GM18867 (cell line): Measurements from ENCODE around the gene OR51E2.
"Not testable (repeated sequence)": the region's sequence is repeated elsewhere in the genome, so short reads cannot be mapped to it uniquely, and the experiment has no call there.

Experiments
- ATAC-seq: cut with Tn5 transposase; IDR thresholded peaks from one replicate; pipeline ENCODE4 v1.9.1; 2021; ENCODE audit warnings: mild to moderate bottlenecking, moderate library complexity; ENCODE audit not compliant: unreplicated experiment

OR51E2 gene, protein sequence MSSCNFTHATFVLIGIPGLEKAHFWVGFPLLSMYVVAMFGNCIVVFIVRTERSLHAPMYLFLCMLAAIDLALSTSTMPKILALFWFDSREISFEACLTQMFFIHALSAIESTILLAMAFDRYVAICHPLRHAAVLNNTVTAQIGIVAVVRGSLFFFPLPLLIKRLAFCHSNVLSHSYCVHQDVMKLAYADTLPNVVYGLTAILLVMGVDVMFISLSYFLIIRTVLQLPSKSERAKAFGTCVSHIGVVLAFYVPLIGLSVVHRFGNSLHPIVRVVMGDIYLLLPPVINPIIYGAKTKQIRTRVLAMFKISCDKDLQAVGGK

DNA sequence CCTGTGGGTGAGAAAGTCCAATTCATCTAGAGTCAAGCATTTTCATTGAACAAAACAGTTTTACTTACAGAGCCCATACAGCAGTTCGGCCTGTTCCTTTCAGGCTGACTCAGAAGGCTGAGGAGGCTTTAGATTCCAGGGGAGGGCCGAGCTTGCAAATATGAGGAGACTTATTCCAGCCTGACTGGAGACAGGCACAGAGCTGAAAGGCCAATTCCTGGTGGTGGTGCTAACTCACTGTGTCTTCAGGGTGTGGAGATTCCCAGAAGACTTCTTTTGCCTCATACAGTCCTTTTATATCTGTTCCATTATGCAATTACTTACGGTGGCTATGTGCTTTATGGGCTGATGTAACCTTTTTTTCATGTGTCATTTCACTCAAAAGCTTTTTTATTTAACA is at the start of gene OR51E2:
OR51E2 (minus strand) TSS at position 269 of the 400 bp plus-strand sequence. CDS start 15,142 bp downstream, outside the sequence.
- no peak for ATAC-seq

DNA sequence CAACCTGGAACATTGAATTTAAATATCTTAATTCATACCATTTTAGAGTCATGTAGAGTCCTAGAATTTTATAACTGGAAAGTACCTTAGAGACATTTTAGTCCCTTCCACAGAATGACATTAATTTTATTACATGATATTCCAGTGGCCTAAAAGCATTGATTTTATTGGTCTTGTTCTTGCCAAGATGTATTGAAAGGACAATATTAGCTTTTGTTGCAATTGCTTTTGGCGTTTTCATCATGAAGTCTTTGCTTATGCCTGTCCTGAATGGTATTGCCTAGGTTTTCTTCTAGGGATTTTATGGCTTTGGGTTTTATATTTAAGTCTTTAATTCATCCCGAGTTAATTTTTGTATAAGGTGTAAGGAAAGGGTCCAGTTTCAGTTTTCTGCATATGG is 43.1 kb upstream of the OR51E2 start:
- ATAC-seq, result no peak

DNA sequence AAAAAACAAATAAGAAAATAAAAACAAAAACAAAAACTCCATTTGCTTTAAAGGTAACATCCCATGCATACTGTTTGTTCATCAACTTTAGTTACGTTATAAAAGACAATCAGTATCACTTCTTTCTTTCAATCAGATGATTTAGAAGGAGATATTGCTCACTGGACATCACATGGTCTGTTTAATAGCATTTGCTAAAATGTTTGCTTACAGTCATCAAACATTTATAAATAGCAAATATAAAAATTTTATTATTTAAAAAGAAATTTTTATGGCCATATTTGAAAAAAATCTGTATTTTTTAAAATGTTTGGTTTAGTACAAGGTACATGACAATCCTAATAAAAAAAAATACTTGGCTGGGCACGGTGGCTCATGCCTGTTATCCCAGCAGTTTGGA is 29.5 kb upstream of the OR51E2 start:
- no peak for ATAC-seq

DNA sequence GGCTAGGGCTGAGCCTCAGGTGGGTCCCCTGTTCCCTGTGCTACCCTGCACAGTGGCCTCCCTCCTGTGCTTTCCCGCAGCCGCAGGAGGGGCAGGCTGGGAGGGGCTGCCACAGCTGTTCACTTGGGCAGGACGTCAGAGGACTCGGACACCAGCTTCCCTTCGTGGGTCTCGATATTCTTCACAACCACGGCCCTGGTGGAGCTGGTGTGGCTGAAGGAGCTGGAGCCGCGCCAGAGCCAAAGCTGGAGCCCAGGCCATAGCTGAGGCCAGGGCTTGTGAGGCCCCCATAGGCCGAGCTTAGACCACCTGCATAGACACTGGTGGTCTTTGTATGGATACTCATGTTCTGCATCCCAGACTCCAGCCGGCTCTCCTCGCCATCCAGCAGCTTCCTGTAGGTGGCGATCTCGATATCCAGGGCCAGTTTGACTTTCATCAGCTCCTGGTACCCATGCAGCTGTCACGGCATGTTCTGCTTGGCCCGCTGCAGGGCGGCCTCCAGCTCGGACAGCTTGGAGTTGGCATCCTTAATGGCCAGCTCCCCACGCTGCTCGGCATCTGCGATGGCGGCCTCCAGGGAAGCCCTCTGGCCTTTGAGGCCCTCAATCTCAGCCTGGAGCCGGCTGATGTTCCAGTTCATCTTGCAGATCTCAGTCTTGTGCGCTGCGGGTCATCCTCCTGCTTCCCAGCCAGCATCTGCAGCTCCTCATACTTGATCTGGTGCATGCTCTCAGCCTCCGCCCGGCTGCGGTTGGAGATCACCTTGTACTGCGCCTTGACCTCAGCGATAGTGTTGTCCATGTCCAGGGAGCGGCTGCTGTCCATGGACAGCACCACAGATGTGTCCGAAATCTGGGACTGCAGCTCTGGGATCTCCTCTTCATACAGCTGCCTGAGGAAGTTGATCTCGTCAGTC is 25.2 kb upstream of the OR51E2 start:
- not testable (repeated sequence) for ATAC-seq

DNA sequence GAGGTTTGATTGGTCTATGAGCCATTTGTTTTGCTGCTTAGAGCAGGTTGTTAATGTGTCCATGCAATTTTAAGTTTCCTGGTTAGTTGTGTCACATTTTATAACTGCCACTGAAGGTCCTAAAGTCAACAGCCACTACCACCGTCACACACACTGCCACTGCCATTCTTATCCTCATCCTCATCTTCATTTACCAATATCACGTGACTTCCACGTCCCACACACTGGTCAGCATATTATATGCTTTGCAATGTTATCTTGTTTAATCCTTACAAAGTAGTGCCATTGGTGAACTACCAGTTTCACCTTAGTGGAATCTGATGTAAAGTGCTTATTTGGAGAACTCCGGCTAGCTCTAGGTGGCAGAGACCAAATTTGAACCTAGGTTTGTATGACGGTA is 16.6 kb upstream of the OR51E2 start:
- ATAC-seq, result no peak

DNA sequence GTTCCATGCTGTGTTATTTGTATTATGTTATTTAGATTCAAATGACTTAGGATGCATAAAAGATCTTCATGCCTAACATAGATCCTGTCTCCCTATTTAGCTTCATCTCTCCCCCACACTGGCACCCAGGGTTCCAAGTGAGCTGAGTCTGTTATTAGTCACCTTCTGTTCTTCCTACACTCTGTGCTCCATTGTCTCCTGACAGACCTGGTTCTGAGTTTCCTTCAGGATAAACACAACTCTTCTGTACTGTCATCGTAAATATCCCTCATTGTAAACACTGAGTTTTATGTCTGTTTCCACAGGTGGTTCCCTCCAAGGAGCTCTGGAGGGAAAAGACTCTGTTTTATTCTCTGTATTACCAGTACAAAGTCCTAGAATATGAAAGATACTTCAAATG is 15.6 kb upstream of the OR51E2 start:
- ATAC-seq, result no peak

DNA sequence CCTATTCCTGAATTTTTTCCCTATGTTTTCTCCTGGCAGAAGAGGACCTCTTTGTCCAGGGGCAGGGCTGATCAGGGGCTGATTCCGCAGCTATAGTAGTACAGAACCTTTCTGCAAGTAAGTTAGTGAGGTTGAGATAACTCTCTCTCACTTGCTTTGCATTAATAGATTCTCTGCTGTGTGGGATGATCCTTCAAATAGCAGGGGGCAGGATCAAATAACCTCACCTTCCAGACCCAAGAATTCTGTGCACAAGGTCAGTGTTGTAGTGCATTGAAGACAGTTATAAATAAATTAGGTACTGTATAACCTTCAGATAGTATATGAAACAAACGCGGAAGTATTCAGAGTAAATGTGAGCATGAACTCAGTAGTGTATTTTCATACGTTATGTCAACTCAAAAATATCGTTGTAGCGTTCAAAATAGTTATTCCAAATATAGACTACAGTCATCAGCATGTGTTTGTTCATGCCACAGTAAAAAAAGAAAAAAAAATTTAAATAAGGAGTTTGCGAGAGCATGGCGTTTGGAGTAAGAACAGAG is 7.2 kb upstream of the OR51E2 start:
- ATAC-seq, result no peak

DNA sequence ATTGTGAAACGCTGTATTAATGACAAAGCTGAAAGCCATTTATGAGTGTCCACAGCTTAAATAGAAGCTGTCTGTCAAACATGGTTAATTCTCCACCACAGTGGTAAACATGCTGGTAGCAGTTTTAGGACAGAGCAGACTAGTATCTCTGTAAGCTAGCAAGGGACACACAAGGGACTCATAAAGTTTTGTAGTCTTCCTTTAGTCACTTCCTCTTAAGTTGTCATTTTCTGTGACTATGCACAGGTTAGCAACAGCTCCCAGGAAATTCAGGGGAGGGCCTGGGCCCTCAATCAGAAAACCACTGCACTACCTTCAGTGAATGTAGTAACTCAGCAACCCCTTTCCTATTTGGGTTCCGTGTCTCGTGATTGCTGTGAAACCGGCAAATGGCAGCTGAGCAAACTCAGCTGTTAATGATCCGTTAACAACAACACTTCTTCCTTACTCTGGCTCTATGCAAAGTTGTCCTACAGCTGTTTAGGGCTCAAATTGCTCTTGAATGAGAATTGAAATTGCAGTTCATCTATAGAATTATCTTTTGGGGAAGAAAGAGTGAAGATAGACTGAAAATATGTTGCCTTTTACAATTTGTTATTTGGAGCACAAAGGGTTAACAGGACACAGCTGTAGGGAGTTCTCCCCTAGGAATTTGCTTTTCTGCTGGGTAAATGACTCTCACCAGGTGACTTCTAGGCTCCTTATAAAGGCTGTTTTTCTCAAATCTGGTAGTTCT is 6.6 kb upstream of the OR51E2 start, which contains the start of gene MMP26:
MMP26 (plus strand) TSS at position 731 of the 736 bp plus-strand sequence.
- ATAC-seq, result peak; percentile 61

DNA sequence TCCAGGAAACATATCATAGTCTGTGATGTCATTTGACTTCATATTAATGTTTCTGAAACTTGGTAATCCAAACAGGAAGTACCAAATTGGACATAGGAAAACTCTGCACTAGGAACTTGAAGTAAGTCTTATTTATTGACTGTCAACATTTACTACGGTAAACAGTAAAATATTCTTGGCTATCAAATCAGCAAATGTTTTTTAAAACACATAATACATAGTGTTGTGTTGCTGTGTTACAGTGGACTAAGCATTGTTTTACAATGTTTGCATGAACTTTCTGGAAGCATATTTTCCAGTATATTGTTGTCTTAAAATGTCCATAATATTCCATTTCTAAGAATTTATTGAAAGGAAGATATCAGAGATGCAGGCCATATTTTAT is 2.8 kb upstream of the OR51E2 start:
- ATAC-seq, result no peak

DNA sequence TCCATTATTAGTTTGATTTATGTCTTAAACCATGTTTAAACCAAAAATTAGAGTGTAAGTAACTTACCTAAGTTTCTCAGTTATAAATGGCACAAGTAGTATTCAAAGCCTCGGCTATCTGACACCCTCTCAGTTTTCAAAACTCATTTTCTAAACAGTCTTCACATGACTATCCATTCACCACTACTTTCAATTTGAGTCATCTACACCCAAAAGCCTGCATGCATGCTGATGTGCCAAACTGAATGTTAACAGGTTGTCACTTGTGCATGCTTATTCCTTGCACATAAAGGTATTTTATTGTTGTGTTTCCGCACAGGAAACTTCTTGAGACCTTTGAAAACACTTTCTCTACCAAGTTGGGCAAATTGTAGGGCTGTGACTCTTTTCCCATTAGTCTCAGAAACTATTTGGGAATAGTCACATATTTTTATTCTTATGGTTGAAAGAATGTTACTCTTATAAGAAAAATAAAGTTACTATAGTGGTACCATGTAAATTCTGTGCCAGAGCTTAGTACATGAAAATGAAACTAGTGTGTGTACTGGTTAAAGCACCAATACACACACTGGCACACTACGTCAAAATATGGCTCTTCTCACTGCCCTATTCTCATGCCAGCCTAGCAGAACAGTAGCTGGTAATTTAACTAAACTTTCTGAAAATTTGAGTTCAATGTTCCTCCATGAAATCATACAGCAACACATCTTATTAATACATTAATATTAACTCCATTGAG is 2.2 kb upstream of the OR51E2 start:
- ATAC-seq, result peak; percentile 91

DNA sequence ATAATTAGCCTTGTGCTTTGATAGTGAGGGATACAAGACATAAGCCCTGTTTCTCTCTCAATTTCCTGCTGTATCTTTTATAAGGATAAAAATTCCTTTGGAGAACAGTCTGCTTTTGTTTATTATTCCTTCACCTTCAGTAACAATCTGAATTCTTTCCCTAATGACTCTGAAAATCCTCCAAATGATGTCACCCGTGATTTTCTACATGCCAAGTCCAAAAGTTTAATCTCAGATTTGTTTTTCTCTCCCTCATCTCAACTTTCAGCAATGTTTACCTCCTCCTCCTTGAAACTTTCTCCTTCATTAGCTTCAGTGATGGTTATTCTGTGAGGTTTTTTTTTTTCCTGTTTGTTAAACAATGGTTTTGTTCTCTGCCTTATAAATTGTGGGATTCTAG is 2.2 kb downstream of the OR51E2 start:
- no peak for ATAC-seq

DNA sequence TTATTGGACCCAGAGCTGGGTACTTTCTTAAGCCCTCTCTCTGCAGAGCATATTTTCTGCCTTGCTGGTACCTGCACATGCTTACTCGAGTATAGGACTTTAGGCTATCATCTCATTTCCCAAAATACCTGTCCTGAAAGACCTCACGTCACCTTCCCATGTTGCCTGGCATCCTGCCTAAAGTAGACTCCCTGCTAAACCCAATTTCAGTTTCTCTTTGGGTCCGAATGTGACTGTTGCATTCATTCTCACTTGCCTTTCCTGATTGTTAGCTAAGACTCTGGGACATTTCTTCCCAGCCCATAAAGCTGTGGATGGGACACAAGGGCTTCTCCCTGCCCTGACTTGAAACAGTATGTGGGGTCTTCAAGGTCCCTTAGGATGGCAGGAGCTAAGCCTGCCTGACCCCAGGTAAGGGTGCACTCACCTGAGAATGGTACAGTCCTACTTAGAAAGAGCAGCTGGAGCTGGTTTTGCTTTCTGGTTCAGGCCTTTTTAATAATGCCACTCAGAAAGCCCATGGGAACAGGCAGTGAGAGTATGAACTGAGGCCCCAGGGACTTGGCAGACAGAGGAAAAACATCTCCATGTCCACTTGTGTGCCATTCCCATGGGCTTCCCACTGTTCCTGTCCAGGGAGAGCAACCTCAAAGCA is 12.9 kb downstream of the OR51E2 start:
- no peak for ATAC-seq

DNA sequence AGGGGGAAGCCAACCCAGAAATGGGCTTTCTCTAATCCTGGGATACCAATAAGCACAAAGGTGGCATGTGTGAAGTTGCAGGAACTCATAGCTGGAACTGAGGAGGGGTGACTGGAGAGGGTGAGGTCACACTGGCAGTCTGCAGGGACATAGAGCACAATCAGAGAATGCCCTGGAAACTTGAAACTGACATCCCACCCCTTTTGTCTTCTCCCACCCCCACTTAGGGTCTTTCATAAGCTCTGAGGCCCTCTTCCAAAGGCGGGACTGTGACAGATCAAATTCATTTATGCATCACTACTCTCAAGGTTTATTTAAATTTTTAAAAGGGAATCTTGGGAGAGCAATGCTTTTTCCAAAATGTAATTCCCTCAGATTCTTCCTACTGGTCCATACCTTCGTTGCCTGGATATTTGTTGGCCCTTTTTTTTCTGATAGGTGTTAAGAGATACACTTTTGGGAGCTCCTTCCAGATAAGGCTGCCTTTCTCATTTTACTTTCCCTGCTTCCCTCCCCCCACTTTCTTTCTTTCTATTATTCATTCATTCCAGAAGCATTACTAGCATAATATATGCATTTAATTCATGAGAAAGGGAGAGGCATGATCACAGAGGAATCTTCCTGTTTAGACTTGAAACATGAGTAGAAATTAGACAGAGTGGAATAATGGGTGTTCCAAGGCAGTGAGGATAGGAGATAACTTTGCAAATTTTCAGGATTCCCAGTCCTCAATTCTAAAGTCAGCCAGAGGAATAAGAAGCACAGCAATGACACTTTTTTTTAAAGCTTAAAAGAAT is 14.8 kb downstream of the OR51E2 start:
- ATAC-seq, result no peak

DNA sequence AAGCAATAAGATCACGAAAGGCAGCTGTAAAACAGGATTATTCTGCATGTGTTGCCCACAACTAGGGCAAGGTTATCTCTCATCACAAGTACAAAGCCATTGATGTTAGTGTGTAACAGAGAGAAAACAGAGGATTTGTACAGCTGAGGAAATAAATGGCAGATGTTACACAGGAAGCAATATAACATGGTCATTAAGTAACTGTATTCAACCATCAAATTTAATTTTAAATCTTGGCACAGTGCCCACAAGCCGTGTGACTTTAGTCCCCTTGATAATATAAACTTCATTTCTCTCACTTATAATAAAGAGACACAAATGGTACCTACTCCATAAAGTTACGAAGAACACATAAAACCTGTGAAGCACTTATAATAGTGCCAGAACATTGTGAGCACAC is 17.3 kb downstream of the OR51E2 start:
- no peak for ATAC-seq

DNA sequence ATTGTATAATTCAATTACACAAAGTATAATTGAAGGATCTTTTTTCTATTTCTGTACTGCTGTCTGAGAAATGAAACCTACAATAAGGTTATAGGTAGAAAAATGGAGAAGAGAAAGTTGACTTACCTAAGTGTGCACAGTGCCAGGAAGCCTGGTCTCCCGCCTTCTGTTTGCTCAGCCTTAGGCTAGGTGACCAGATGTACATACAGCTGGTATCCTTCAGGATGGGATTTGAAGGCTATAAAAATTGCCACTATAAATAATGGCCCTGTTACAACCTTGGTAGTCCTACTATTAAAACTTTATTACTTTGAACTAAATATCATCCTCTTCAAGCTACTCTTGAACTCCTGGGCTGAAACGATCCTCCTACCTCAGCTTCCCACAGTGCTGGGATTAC is 19.7 kb downstream of the OR51E2 start:
- no peak for ATAC-seq

DNA sequence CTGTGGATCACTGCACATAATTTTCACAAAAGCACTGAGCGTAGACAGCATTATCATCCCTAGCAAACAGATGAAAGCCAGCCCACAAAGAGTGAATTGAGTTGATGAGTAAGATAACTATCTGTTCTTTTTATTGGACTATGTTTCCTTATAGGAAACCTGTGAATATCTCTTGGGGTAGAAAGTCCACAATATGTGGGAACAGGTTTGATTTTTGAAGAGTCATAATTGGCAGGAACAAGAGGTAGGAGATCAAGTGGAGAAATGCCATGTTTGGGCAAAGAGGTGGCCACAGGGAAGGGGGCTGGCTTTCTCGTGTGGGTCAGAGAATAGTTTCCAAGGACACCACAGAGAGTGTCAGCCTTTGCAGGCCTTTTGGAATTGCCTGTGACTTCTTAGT is 23.9 kb downstream of the OR51E2 start:
- ATAC-seq, result no peak

DNA sequence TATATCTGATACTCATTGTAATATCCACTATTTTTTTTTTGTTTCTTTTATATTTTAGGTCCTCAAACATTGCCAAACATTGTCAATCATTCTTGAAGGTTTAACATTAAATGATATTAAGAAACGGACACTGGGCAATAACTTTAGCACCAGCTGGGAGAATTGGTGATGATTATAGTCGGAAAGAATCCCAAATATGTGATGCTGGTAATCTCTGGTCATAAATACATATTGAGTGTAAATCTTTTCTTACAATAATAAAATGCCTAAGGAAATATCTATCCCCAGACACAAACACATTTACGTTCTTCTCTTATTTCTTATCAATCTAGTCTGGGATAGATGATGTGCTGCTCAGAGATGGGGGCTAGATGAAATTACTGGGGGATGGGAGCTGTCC is 25.2 kb downstream of the OR51E2 start:
- no peak for ATAC-seq

DNA sequence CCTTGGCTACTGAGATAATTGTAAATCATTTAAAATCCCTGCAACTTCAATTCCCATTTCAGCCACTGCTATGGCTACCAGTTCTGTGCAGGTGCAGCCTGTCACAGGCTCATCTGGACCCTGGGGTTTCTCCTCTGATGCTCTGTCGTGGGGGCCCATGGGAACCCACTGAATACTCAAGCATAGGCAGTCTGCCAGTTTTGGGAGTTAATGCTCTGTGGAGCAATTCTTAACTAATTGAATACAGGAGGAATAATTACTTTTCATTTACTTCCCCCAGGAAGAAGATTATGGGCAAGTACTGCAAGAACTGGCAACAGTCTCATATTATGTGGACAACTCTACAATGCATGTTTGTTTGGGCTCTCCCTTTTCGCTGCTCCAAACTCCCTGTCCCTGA is 25.9 kb downstream of the OR51E2 start:
- ATAC-seq, result no peak

DNA sequence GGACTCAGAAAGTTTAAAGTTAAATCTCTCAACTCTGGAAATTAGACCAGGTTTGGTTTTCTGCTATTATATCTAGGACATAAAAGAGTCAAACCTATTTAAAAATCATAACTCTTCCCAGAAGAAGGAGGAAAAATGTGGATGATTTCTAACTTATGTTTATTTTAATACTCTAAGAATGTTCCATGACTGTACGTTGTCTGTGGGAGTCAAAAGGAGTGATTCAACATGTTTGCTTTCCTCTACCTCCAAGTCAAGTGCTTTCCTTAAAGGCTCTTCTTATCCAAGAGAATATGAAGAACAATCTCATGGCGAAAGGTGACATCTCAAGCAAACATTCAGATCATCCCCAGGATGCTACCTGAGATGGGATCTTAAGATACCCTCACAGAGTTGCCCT is 32.2 kb downstream of the OR51E2 start:
- no peak for ATAC-seq
